Breast epithelium (tissue), 3 donors: ENCODE measurements around the gene HBS1L.

Source experiments
- POLR2A ChIP-seq: fragments of 450-650 bp; IDR thresholded peaks from one replicate; pipeline ENCODE4 v1.6.1; 2016; ENCODE audit warnings: antibody characterized with exemption, mild to moderate bottlenecking, moderate library complexity
- TF ChIP-seq, protein P1 (sequence below), 3 donors: fragments of 450-650 bp; IDR thresholded peaks; one replicate each; pipeline ENCODE4 v1.5.1; 2016 to 2017; ENCODE audit warnings: antibody characterized with exemption in 3 of 3, mild to moderate bottlenecking in 3 of 3, moderate library complexity in 3 of 3

DNA sequence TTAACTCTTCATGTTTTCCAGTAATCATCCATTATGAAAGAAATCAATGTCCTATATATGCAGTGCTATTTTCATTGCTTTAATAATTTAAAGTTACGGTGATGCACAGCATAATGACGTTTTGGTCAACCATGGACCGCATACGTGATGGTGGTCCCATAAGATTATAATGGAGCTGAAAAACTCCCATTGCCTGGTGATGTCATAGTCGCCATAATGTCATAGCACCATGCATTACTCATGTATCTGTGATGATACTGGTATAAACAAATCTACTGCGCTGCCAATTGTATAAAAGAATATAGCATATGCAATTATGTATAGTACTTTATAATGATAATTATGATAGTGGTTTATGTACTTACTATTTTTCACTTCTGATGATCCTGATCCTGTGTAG, 62.5 kb downstream of the HBS1L start:
- TF ChIP-seq, protein P1, sequence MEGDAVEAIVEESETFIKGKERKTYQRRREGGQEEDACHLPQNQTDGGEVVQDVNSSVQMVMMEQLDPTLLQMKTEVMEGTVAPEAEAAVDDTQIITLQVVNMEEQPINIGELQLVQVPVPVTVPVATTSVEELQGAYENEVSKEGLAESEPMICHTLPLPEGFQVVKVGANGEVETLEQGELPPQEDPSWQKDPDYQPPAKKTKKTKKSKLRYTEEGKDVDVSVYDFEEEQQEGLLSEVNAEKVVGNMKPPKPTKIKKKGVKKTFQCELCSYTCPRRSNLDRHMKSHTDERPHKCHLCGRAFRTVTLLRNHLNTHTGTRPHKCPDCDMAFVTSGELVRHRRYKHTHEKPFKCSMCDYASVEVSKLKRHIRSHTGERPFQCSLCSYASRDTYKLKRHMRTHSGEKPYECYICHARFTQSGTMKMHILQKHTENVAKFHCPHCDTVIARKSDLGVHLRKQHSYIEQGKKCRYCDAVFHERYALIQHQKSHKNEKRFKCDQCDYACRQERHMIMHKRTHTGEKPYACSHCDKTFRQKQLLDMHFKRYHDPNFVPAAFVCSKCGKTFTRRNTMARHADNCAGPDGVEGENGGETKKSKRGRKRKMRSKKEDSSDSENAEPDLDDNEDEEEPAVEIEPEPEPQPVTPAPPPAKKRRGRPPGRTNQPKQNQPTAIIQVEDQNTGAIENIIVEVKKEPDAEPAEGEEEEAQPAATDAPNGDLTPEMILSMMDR (IDR thresholded peaks at IDR 0.05) = no peak
- TF ChIP-seq POLR2A = no peak
